Mucosa of descending colon (tissue), 3 donors: ENCODE measurements around the gene MEI1. TPM values are rescaled to one million over a fixed set of nuclear protein-coding genes. Genes with fewer than 3 reads are reported as not detected.

Experiments
- ATAC-seq: fragments of 200-7000 bp; cut with Tn5 transposase; one replicate; pipeline ENCODE4 v1.9.1; 2020; ENCODE audit warnings: mild to moderate bottlenecking, moderate library complexity
- DNase-seq, 3 donors: peaks; one replicate each; pipeline ENCODE4 v3.0.0-alpha.2; 2020
- H3K36me3 ChIP-seq: fragments of 200-600 bp; one replicate; pipeline ENCODE4 v1.8.0; 2021; ENCODE audit warnings: low read depth, mild to moderate bottlenecking
- H3K4me1 ChIP-seq: fragments of 200-600 bp; one replicate; pipeline ENCODE4 v1.8.0; 2021; ENCODE audit warnings: low read depth, mild to moderate bottlenecking
- H3K4me3 ChIP-seq: fragments of 200-600 bp; one replicate; pipeline ENCODE4 v1.8.0; 2021; ENCODE audit warnings: mild to moderate bottlenecking
- H3K9me3 ChIP-seq: fragments of 200-600 bp; one replicate; pipeline ENCODE4 v1.8.0; 2021; ENCODE audit warnings: mild to moderate bottlenecking
- intact Hi-C, 2 donors: fragments of 100-400 bp; cut with DNase I in 1 of 2; cut with micrococcal nuclease in 1 of 2; formaldehyde crosslinking; loops; one replicate each; pipeline versions ENCODE4 v1.11.0 to v1.11.1; 2022; cut with DNase I, micrococcal nuclease
- total RNA-seq, 3 donors: library from RNA; stranded (reverse); fragmentation: NEBNext Ultra II Directional in 2 of 3; extraction: Animal tissue kit (Norgen Biotek cat#: 25700) in 2 of 3; gene quantifications; one replicate each; pipeline versions ENCODE4 v1.2.1 to v1.2.4, GENCODE V29; 2021 to 2023
- TF ChIP-seq, protein P1 (sequence below): fragments of 200-600 bp; IDR thresholded peaks from one replicate; pipeline ENCODE4 v1.8.0; 2022; ENCODE audit warnings: antibody characterized with exemption, mild to moderate bottlenecking
- donor health status: DM: no; HTN: no; CAD: no; lungs with moderate emphysema.
- donor health status: DM: no; HTN: no; CAD: no.
- donor health status: DM: no; HTN: yes; CAD: no.

MEI1 gene
- total RNA-seq, 3 donors from 2014 or later: 1.4 to 6.4 (median 1.8) TPM

DNA sequence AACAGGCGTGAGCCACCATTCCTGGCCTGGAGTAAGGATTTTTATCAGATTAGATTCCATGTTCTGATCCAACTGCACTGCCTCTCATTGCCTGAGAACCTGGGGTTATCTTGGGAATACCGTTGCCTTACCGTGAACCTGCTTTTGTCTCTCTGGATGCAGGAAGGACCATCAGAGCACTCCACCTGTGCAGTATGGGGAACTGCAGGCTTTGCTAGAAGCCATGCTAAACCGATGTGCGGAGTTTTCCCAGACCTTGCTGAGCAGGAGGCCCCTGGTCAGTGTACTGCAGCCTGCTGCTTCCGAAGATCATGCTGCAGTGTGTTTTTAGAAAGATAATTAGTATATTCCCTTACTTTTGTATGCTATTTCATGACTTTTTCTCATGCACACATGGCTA is 43.6 kb downstream of the MEI1 start:
- H3K9me3 ChIP-seq: no peaks in the 10 kb centered on the region
- ATAC-seq (no peak), DNase-seq (no peak)
- intact Hi-C loops: loop anchor here in 1 of 2 donors (10.0 kb wide), 1 partner anchor 202 kb away; the partner anchor contains the start of gene CENPM
- TF ChIP-seq, protein P1, sequence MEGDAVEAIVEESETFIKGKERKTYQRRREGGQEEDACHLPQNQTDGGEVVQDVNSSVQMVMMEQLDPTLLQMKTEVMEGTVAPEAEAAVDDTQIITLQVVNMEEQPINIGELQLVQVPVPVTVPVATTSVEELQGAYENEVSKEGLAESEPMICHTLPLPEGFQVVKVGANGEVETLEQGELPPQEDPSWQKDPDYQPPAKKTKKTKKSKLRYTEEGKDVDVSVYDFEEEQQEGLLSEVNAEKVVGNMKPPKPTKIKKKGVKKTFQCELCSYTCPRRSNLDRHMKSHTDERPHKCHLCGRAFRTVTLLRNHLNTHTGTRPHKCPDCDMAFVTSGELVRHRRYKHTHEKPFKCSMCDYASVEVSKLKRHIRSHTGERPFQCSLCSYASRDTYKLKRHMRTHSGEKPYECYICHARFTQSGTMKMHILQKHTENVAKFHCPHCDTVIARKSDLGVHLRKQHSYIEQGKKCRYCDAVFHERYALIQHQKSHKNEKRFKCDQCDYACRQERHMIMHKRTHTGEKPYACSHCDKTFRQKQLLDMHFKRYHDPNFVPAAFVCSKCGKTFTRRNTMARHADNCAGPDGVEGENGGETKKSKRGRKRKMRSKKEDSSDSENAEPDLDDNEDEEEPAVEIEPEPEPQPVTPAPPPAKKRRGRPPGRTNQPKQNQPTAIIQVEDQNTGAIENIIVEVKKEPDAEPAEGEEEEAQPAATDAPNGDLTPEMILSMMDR: no peak
- H3K4me3 ChIP-seq: no peak overlapping the region
- no peaks in the 10 kb centered on the region for H3K36me3 ChIP-seq
- H3K4me1 ChIP-seq: no peaks in the 10 kb centered on the region

DNA sequence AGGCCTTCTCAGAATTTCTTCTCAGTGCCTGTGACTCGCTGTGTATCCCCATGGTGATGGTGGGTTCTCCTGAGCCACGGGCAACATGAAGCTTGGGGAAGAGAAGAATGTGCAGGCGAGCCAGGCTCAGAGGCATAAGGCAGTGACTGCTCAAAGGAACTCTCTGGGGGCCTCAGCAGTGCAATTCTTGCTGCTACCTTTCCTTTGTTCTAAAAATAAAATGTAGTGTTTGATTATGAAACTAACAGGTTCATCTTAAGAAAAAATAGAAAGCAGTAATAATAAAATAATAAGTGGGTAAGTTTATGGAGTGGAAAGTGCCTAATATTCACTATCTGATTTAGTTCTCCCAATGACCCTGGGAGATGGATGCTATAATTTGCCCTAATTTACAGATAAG is 46.7 kb downstream of the MEI1 start:
- Histone ChIP-seq H3K36me3 (no peaks in the 10 kb centered on the region), H3K4me3 (no peak overlapping the region), H3K4me1 (no peaks in the 10 kb centered on the region), H3K9me3 (no peaks in the 10 kb centered on the region)
- ATAC-seq: no peak
- intact Hi-C loops: loop anchor here in 1 of 2 donors (10.0 kb wide), 1 partner anchor 199 kb away; the partner anchor contains the start of gene CENPM
- TF ChIP-seq, protein P1: no peak
- DNase-seq: no peak

DNA sequence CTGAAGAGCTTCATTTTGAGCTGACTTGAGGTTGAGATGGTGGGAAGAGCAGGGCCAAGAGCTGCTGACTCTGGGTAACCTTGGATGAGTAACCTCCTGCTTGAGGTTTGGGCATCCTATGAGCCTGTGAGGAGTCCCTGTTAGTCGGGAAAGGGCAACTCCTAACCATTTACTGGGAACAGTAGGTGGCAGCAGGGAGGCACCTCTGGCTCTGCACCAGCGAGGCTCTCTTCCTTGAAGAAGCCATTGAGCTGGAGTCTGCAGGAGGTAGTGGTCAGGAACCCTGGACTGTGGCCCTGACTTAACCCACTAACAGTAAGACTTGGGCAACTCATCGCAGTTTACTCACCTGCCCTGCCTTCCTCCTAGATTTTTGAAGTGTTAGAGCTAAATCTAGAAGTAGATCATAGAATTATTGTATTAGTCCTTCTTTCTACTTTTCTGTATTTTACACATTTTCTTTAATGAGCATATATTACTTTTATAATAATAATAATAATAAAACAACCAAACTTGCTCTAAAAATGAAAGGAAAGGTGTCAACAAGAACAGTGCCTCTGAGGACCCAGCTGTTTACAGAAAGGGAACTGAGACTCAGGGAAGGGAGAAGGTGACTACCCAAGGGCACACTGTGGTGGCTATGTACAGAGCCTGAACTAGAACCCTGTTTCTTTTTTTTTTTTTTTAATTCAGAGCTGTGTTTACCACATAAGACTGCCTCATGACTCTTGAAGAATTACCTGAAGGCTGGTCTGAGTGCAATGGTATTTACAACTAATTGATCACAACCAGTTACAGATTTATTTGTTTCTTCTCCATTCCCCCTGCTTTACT is 47.5 kb downstream of the MEI1 start:
- TF ChIP-seq, protein P1: peak; percentile 51
- intact Hi-C loops: loop anchor here in 1 of 2 donors (10.0 kb wide), 1 partner anchor 198 kb away; the partner anchor contains the start of gene CENPM
- ATAC-seq: peak; percentile 96
- Histone ChIP-seq H3K36me3 (no peaks in the 10 kb centered on the region), H3K4me1 (no peaks in the 10 kb centered on the region), H3K4me3 (no peak overlapping the region), H3K9me3 (no peaks in the 10 kb centered on the region)
- peak; percentile 60 to 87 (median 68) for DNase-seq

DNA sequence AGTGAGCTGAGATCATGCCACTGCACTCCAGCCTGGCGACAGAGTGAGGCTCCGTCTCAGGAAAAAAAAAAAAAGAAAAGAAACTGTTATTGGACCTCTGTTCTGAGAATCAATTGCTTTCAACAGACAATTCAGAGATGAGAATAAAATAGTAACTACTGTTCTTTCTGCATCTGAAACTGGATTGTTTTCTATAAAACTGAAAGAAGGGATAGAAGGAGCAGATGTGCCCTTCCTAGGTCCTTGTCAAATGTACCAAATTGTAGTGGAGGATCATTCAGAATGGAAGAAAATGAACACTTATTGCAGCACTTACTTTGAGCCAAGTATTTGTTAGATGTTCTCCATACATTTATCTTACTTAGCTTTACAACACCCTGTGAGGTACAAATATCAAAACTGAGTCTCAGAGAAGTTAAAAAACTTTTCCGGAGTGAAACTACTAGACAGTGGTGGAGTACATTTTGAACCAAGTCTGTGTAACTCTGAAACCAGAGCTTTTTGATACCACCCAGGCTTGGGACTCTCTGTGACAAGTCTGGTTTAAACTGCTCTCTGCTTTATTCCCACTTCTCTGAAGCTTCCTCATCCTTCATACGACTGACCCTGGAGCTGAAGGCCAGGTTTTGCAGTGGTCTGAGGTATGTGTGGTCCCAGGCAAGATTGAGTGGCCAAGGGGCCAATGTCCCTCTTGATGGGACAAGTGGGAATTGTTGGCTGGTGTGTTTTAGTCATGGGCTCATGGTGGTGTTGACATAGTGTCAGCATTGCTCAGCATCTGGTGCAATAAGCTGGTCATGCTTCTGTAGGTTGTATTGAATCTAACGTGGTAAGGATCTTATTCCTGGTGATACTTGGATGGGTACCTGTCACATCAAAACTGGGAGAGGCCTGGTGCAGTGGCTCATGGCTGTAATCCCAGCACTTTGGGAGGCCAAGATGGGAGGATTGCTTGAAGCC is 53.0 kb downstream of the MEI1 start:
- TF ChIP-seq, protein P1: no peak
- no peak for DNase-seq
- H3K36me3 ChIP-seq: no peaks in the 10 kb centered on the region
- no peaks in the 10 kb centered on the region for H3K4me1 ChIP-seq
- H3K4me3 ChIP-seq: no peak overlapping the region
- intact Hi-C loops: no loop called here
- no peaks in the 10 kb centered on the region for H3K9me3 ChIP-seq
- ATAC-seq: no peak

DNA sequence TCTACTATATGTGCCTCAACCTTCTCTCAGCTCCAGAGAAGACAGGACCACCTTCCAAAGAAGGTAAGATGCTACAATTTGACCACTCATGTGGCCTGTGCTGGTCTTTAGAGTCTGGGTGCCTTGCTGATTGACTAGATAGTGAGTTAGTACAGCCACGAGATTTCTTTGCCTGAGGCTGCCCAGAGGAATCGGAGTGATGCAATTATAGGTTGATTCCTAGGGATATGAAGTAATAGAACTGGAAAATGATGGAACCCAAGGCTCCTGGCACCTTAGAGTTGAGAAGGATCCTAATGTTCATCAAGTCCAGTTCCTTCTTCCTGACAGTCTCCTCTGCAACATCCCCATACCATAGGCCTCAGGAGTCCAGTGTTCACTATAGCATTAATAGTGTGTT is 54.7 kb downstream of the MEI1 start:
- H3K36me3 ChIP-seq: no peaks in the 10 kb centered on the region

More for the DNA sequence above, 54.7 kb downstream of the MEI1 start:
- no peak overlapping the region for H3K4me3 ChIP-seq
- ATAC-seq (no peak), DNase-seq (no peak)
- TF ChIP-seq, protein P1: no peak
- no peaks in the 10 kb centered on the region for H3K9me3 ChIP-seq
- no peaks in the 10 kb centered on the region for H3K4me1 ChIP-seq
- intact Hi-C loops: no loop called here
